HepG2 (cell line): Measurements from ENCODE around the gene PLXNA4. TPM values are rescaled to one million over a fixed set of nuclear protein-coding genes. Genes with fewer than 3 reads are reported as not detected.

Experiments
- ATAC-seq: fragments of 200-7000 bp; cut with Tn5 transposase; 3 replicates; pipeline ENCODE4 v1.9.1; 2020; ENCODE audit warnings: mild to moderate bottlenecking, moderate library complexity
- BruUV-seq: library from RNA; stranded (reverse); fragments of 400-500 nt; replicated peaks from 2 replicates; lab custom pipeline; 2021; lab: Mats Ljungman, UMichigan
- CTCF ChIA-PET: fragments of 300-600 bp; formaldehyde crosslinking; extraction: SDS; loops from one replicate; lab custom pipeline; 2021; ENCODE audit warnings: low total read pairs, inconsistent platforms, low intra/inter-chr PET ratio; lab: Yijun Ruan, JAX
- POLR2A ChIA-PET: fragments of 350-600 bp; sonication (Branson Sonifier 250); formaldehyde crosslinking; loops from one replicate; lab custom pipeline; 2020; ENCODE audit warnings: antibody characterized with exemption, inconsistent platforms; lab: Yijun Ruan, JAX
- DNase-seq: peaks from one replicate; pipeline ENCODE4 v3.0.0-alpha.2; 2015; ENCODE audit warnings: low spot score
- FAIRE-seq: peaks from 3 replicates; lab custom pipeline; 2011; peaks lifted over from hg19 to GRCh38; lab: Jason Lieb, UNC
- H2AFZ ChIP-seq: one replicate; pipeline ENCODE4 v1.6.1; 2011; ENCODE audit warnings: low read length, inconsistent platforms
- H3K27ac ChIP-seq: fragments of 300-600 bp; 3 replicates; pipeline ENCODE4 v1.8.0; 2011; ENCODE audit warnings: mixed run types, mild to moderate bottlenecking, mixed read lengths, low read length, inconsistent platforms; ENCODE audit not compliant: insufficient read depth; ENCODE audit errors: extremely low read length
- H3K27me3 ChIP-seq, 2 experiments: fragments of 200-600 bp in 1 of 2; 2 replicates in 1 of 2; 3 replicates in 1 of 2; pipeline versions ENCODE4 v1.6.0 to v1.8.0; 2011; ENCODE audit warnings: low read length in 2 of 2, mild to moderate bottlenecking in 2 of 2, moderate library complexity in 2 of 2, inconsistent platforms in 1 of 2; ENCODE audit not compliant: insufficient read depth in 2 of 2, control insufficient read depth in 1 of 2
- H3K36me3 ChIP-seq, 2 experiments: fragments of 200-600 bp in 1 of 2; replicated peaks in 1 of 2; 2 replicates in 1 of 2; 3 replicates in 1 of 2; pipeline versions ENCODE4 v1.5.1 to v1.8.0; 2011; ENCODE audit warnings: low read length in 2 of 2, inconsistent platforms in 1 of 2; ENCODE audit not compliant: insufficient read depth in 2 of 2, control insufficient read depth in 1 of 2
- H3K4me1 ChIP-seq: 2 replicates; pipeline ENCODE4 v1.5.1; 2012; ENCODE audit warnings: low read length, inconsistent platforms; ENCODE audit not compliant: insufficient read depth
- H3K4me2 ChIP-seq: 2 replicates; pipeline ENCODE4 v1.6.0; 2011; ENCODE audit warnings: low read depth, low read length, inconsistent platforms
- H3K4me3 ChIP-seq, 3 experiments: fragments of 200-600 bp in 1 of 3; sonication (generic), shearing (Covaris generic) in 1 of 3; replicated peaks in 1 of 3; 2 replicates each; pipeline ENCODE4 v1.5.1; 2011 to 2016; ENCODE audit warnings: low read length in 3 of 3, inconsistent platforms in 2 of 3, low read depth in 2 of 3, mild to moderate bottlenecking in 2 of 3, control low read depth in 1 of 3, mixed read lengths in 1 of 3; ENCODE audit not compliant: insufficient read depth in 1 of 3
- H3K79me2 ChIP-seq: one replicate; pipeline ENCODE4 v1.6.1; 2011; ENCODE audit warnings: low read length, inconsistent platforms; ENCODE audit not compliant: insufficient read depth
- H3K9ac ChIP-seq: 2 replicates; pipeline ENCODE4 v1.6.0; 2011; ENCODE audit warnings: mild to moderate bottlenecking, low read depth, low read length, inconsistent platforms; ENCODE audit not compliant: insufficient read depth
- H3K9me3 ChIP-seq: 2 replicates; pipeline ENCODE4 v1.5.1; 2012; ENCODE audit warnings: mild to moderate bottlenecking, low read length
- H4K20me1 ChIP-seq: 2 replicates; pipeline ENCODE4 v1.6.0; 2011; ENCODE audit warnings: inconsistent platforms, mild to moderate bottlenecking, low read length, moderate library complexity; ENCODE audit not compliant: insufficient read depth
- PITX1 ChIP-seq: sonication (generic); formaldehyde crosslinking; IDR thresholded peaks from 2 replicates; pipeline ENCODE4 v1.5.1; 2020; ENCODE audit warnings: mild to moderate bottlenecking, missing genetic modification reagents
- TEAD2 ChIP-seq: sonication (generic); formaldehyde crosslinking; IDR thresholded peaks from 2 replicates; pipeline ENCODE4 v1.9.0; 2021; ENCODE audit warnings: missing genetic modification reagents
- ZNF75D ChIP-seq: sonication (generic); formaldehyde crosslinking; IDR thresholded peaks from 2 replicates; pipeline ENCODE4 v1.8.1; 2023; ENCODE audit warnings: missing genetic modification reagents, mild to moderate bottlenecking, borderline replicate concordance
- WGBS: methylation state at CpG from one replicate; pipeline ENCODE4 v1.1.6; 2017; ENCODE audit warnings: low lambda C conversion rate; 5-methylcytosine and 5-hydroxymethylcytosine counted together
- in situ Hi-C: cut with HindIII; loops from 2 replicates; pipeline ENCODE4 v1.10.0; 2017; ENCODE audit warnings: low pct_unique_long_range_greater_than_20kb; ENCODE audit not compliant: extremely low pct_ligation_motif_present
- intact Hi-C: fragments of 100-400 bp; cut with micrococcal nuclease; formaldehyde crosslinking; loops from one replicate; pipeline ENCODE4 v1.10.0; 2022; ENCODE audit not compliant: unreplicated experiment
- polyA plus RNA-seq, 8 experiments: library from polyadenylated mRNA; depleted of rRNA in 3 of 8; stranded (reverse) in 7 of 8; unstranded in 1 of 8; fragments of >200 nt; fragmentation: Illumina TruSeq in 4 of 8; extraction: Trizol in 4 of 8; gene quantifications; 2 replicates each; pipeline versions ENCODE4 v1.2.1 to v1.2.3, GENCODE V29; 2011 to 2016; ENCODE audit warnings: low read depth in 4 of 8, missing spikeins in 1 of 8, mixed read lengths in 1 of 8; ENCODE audit not compliant: insufficient read depth in 1 of 8
- total RNA-seq, 5 experiments: library from RNA; depleted of rRNA; stranded (reverse); fragments of >200 nt; fragmentation: Illumina TruSeq; extraction: Trizol; gene quantifications; 2 replicates each; pipeline ENCODE4 v1.2.3, GENCODE V29; 2016; ENCODE audit warnings: low read depth in 1 of 5

The PLXNA4 gene
- total and polyA plus RNA-seq, 2 of the 13 experiments (the other 11 are each of a cell fraction or from before 2014, with no cell fraction given), result 0.01 to 0.04 TPM

GRCh38 chr7:132592936-132593335 is 16.7 kb upstream of the PLXNA4 start:
- Histone ChIP-seq H3K27ac (no peak overlapping the region), H2AFZ (no peak overlapping the region), H3K36me3 (no peaks in the 10 kb centered on the region), H3K27me3 (peaks cover 0 to 9% of the 10 kb centered on the region in 2 experiments; a peak in 2 of 5 replicates), H3K9ac (no peak overlapping the region), H3K9me3 (no peaks in the 10 kb centered on the region), H3K4me1 (no peaks in the 10 kb centered on the region), H4K20me1 (peaks cover 2% of the 10 kb centered on the region; the same call in 1 of the 2 replicates)
- ATAC-seq, result no peak
- no peak for FAIRE-seq
- CTCF ChIA-PET, result no interaction called here
- intact Hi-C loops, result no loop called here
- DNase-seq, result no peak
- TF ChIP-seq PITX1, result no peak
- TF ChIP-seq, all 625 proteins: peak for 0
- no peak overlapping the region for H3K4me3 ChIP-seq
- in situ Hi-C loops, result no loop called here
- no peak overlapping the region for H3K4me2 ChIP-seq
- no peaks in the 10 kb centered on the region for H3K79me2 ChIP-seq
- WGBS, result 0% methylated on average over 4 of the region's 6 CpGs
- BruUV-seq, result no TSS peak
- POLR2A ChIA-PET, result no interaction called here

DNA sequence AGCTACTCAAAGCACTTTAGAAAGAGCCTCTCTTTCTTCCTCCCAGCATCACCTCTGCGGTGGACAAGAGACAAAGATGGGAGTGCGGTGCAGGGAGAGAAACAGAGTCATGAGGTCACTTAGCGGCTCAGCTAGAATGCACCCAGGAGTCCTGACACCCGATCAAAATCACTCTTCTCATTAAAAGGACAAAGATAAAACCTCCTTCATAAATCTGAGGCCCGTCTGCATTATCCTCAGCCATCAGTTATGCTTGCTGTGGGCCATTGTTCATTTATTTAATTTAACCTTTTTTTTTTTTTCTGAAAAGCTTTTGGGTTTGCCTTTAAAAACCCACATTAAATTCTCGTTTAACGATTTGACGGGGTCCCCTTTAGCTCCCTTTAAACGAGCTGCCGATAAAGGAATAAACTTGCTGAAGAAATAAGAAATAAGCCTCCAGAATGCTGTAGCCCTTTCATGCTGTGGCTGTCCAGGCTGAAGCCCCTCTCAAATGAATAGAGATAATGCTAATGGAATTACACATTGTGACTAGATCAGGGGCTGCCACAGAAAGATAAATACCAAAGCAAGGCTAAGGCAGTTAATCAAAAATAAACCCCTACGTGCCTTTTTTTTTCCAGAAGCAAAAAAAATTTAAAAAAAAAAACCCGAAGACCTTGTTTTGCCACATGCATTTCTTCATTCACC is 16.1 kb upstream of the PLXNA4 start:
- Histone ChIP-seq H4K20me1 (peaks cover 2% of the 10 kb centered on the region; the same call in 1 of the 2 replicates), H3K4me1 (no peaks in the 10 kb centered on the region), H3K27ac (no peak overlapping the region), H3K9me3 (no peaks in the 10 kb centered on the region), H3K79me2 (no peaks in the 10 kb centered on the region), H3K4me3 (no peak overlapping the region), H3K9ac (no peak overlapping the region), H2AFZ (no peak overlapping the region), H3K4me2 (no peak overlapping the region), H3K36me3 (no peaks in the 10 kb centered on the region), H3K27me3 (peaks cover 0 to 9% of the 10 kb centered on the region in 2 experiments; a peak in 2 of 5 replicates)
- BruUV-seq, result no TSS peak
- ATAC-seq, result no peak
- in situ Hi-C loops (no loop called here), intact Hi-C loops (no loop called here)
- ChIA-PET CTCF (no interaction called here), POLR2A (no interaction called here)
- TF ChIP-seq TEAD2, result no peak
- no peak for TF ChIP-seq ZNF75D
- no peak for FAIRE-seq
- 13% methylated on average over 12 of the region's 12 CpGs for WGBS
- no peak for DNase-seq
